ENCODE results near the gene TMEM255B.

TMEM255B gene

GRCh38 chr13:113798200-113798811 is 39.3 kb downstream of the TMEM255B start:
- in situ Hi-C loops (cut with HindIII; ENCODE audit: low sequenced_read_pairs) = no loop called here

GRCh38 chr13:113800576-113800926 is 41.5 kb downstream of the TMEM255B start:
- in situ Hi-C loops (cut with HindIII; ENCODE audit: low sequenced_read_pairs) = loop anchor here (5.0 kb wide), 2 partner anchors 33 to 102 kb away; no protein-coding TSS in a partner anchor

DNA sequence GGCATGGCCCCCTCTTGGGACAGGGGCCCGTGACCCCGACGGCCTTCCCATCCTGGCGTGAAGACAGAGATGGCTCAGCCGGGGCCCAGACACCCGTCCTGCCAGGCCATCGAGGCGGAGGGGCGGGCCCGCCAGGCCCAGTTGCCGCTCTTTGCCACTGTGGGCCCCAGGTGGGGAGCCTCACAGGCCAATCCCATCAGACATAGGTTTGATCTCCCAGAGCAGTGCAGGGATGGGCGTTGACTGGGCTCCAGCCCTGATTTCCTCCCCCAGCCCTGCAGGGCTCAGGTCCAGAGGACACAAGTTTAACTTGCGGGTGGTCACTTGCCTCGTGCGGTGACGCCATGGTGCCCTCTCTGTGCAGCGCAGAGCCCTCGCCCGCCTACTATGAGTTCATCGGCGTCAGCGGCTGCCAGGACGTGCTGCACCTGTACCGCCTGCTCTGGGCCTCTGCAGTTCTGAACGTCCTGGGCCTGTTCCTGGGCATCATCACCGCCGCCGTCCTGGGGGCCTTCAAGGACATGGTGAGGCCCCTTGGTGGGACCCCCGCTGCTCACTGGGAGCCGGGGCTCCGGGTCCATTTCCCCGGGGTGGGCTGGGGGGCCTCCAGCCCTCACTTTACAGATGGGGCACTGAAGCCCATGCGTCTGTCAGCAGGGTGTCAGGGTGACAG is 42.4 kb downstream of the TMEM255B start:
- in situ Hi-C loops (cut with HindIII; ENCODE audit: low sequenced_read_pairs) = loop anchor here (5.0 kb wide), 2 partner anchors 34 to 101 kb away; no protein-coding TSS in a partner anchor

DNA sequence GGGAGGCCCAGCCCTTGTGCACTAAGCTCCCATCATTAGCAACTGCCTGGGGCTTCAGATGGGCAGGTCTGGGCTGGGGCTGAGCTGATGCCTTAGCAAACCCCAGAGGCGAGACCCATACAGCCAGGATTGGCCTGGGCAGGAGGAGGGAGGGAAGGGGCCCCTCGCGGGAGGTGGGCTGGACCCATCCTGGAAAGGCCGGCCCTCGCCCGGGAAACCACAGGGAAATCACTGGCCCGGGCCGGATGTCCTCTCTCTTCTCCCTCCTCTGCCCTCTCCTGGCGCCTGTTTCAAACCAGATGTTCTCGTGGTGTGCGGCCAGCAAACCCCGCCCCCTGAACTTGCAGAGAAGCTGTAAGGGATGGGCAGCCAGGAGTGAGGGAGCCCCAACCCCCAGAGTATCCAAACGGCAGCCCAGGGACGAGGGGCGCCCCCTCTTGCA is 43.1 kb downstream of the TMEM255B start:
- in situ Hi-C loops (cut with HindIII; ENCODE audit: low sequenced_read_pairs) = loop anchor here (5.0 kb wide), 2 partner anchors 35 to 100 kb away; no protein-coding TSS in a partner anchor

DNA sequence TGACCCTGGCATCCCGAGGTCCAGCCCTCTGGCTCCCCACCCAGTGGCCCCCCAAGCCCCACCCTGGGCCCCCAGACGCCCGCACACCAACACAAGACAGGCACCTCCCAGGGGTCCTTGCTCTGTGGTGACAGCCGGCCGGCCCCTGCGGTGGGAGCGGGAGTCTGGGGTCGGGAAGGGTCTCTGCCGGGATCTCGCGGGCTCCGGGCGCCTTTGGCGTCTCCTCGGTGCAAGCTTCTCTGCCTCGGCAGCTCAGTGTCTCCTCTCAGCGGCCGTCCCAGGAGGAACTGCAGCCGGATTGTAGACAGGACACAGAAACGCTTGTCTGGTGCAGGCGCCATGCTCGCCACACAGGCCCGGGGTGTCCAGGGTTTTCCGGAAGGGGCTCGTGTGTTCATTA is 43.7 kb downstream of the TMEM255B start:
- in situ Hi-C loops (cut with HindIII; ENCODE audit: low sequenced_read_pairs) = loop anchor here (5.0 kb wide), 2 partner anchors 35 to 100 kb away; no protein-coding TSS in a partner anchor

GRCh38 chr13:113803409-113804016 is 44.5 kb downstream of the TMEM255B start:
- in situ Hi-C loops (cut with HindIII; ENCODE audit: low sequenced_read_pairs) = loop anchor here (5.0 kb wide), 2 partner anchors 36 to 99 kb away; no protein-coding TSS in a partner anchor

- in situ Hi-C loops (cut with HindIII; ENCODE audit: low sequenced_read_pairs) = loop anchor here (5.0 kb wide), 2 partner anchors 37 to 98 kb away; no protein-coding TSS in a partner anchor
Measured at GRCh38 chr13:113804017-113804702, 45.1 kb downstream of the TMEM255B start.

DNA sequence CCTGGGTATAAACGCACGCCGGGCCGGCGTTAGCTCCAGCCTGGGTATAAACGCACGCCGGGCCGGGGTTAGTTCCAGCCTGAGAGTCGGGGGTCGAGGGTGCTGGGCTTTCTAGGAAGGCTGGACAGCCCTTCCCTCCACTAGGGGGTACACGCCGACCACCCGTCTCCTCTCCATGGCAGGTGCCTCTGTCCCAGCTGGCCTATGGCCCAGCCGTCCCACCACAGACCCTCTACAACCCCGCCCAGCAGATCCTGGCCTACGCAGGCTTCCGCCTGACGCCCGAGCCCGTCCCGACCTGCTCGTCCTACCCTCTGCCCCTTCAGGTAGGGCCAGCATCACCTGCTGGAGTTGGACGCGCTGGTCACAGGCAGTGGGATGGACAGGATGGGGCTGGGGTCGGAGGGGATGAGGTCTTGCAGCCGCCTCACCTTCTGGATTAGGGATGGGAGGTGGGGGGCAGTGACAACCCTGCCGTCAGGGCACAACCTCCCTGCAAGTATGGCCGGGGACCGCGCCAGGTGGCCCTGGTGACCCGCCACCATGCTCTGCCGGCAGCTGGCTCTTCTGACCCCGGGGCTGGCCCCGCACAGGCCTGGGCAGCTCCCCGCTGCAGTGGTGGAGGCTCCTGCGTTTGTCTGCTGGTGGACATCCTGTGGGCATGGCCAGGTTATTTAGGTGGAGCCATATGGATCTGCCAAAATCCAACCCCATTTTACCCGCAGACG is 45.8 kb downstream of the TMEM255B start:
- in situ Hi-C loops (cut with HindIII; ENCODE audit: low sequenced_read_pairs) = loop anchor here (5.0 kb wide), 2 partner anchors 38 to 97 kb away; no protein-coding TSS in a partner anchor

GRCh38 chr13:113805431-113806103 is 46.5 kb downstream of the TMEM255B start:
- in situ Hi-C loops (cut with HindIII; ENCODE audit: low sequenced_read_pairs) = no loop called here

DNA sequence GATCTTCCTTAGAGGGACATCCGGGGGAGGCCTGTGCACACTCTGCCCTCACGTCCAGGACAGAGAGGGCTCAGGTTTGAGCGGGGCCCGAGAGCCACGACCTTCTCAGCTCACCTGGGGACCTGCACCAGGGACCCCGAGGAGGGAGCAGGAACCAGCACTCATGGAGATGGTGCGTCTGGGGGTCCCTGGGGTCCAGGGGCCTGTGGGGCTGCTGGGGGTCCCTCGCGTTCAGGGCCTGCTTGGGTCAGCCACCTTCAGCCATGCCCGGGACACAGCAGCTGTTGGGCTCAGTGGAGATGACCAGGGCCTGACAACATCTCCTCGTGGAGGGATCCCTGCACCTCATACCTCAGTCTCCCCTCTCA is 47.1 kb downstream of the TMEM255B start:
- in situ Hi-C loops (cut with HindIII; ENCODE audit: low sequenced_read_pairs) = no loop called here

DNA sequence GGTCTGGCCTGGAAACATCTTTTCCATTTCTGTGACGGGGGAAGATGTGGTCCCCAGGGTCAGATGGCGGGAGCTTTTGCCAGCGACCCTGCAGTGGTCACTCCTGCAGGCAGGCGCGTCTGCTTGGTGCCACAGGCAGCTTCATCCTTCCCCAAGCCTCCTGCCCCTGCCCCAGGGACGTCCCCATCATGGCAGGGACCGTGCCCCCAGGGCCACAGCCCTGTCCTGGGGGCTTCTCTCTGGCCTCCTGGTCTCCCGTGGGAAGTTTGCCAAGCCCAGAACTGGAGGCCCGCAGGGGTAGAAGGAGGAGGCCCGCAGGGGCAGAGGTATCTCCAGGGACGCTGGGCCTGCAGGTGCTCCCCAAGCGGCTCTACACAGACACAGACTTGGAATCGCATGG is 47.5 kb downstream of the TMEM255B start:
- in situ Hi-C loops (cut with HindIII; ENCODE audit: low sequenced_read_pairs) = no loop called here

DNA sequence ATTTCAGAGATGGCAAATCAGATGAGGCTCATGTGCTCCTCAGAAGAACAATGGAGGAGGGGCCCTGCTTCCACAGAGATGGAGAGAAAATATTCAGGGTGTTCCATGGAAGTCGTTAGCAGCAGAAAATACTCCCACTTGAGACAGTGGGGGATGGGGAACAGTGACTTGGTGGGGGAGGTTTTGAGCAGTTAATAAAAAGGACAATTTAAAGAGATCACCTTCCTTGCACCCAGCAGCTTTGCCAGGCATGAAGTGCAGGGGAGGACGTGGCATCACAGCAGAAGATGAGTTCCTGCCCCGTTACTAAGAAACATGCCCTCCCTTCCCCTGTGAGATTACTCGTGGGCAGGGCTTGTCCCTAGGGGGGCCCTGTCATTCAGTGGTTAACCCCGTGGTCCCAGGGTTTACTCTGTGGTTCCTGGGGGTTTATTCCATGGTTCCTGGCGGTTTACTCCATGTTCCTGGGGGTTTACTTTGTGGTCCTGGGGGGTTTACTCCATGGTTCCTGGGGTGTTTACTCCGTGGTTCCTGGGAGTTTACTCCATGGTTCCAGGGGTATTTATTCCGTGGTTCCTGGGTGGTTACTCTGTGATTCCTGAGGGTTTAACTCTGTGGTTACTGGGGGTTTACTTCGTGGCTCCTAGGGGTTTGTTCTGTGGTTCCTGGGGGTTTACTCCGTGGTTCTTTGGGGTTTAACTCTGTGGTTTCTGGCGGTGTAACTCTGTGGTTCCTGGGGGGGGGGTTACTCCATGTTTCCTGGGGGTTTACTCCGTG is 49.2 kb downstream of the TMEM255B start:
- in situ Hi-C loops (cut with HindIII; ENCODE audit: low sequenced_read_pairs) = no loop called here

GRCh38 chr13:113809934-113810333 is 50.9 kb downstream of the TMEM255B start:
- in situ Hi-C loops (cut with HindIII; ENCODE audit: low sequenced_read_pairs) = no loop called here

DNA sequence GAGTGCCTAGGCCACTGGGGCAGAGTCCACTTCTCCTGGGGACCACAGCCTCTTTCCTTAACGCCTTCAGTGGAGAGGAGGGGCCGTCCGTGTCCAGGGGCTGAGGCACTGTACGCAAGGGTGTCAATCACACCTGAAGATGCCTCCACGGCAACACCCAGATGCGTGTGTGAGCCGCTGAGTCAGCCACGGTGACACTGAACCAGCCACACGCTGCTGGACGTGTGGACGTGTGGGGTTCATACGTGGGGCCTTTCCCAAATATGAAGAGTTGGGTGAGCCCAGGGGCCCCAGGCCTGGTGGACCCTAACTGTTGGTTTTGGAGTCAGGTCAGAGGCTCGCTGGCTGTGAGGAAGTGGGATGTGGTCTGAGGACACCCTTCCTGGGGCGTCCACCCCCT is 51.6 kb downstream of the TMEM255B start:
- in situ Hi-C loops (cut with HindIII; ENCODE audit: low sequenced_read_pairs) = no loop called here

- in situ Hi-C loops (cut with HindIII; ENCODE audit: low sequenced_read_pairs) = no loop called here
Measured at GRCh38 chr13:113811081-113811928, 52.3 kb downstream of the TMEM255B start.

GRCh38 chr13:113812178-113813040 is 53.4 kb downstream of the TMEM255B start:
- in situ Hi-C loops (cut with HindIII; ENCODE audit: low sequenced_read_pairs) = no loop called here

DNA sequence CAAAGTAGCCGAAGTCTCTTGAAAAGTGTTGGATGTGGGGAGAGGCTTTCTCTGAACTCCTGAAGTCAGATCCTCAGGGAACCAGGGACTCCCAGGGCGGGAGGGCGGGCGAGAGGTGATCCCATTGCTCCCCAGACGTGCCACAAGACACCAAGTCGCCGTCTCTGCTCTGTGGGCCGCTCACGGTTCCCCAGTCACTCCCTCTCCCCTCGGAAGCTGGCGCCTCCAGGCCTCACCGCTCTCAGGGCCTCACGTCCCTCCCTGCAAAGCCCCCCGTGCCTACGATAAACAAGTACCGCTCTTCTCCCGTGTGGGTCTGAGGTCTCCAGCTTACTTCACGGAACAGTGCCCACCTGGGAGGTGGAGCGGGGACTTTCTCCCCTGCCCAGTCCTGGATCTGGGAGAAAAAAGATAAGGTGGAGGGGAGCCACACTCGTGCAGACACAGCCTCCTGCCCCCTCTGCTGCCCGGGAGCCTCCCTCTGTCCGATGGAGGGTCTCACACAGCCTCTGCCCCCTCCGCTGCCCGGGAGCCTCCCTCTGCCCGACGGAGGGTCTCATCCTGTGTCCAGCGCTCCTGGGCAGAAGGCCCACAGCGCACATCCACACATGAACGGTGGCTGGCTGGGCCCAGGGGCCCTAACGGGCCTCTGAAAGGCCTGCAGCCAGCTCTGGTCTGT is 54.2 kb downstream of the TMEM255B start:
- in situ Hi-C loops (cut with HindIII; ENCODE audit: low sequenced_read_pairs) = no loop called here

Data from endothelial cell of hepatic sinusoid (primary cell).